Measurements from ENCODE around the gene PHC1.

DNA sequence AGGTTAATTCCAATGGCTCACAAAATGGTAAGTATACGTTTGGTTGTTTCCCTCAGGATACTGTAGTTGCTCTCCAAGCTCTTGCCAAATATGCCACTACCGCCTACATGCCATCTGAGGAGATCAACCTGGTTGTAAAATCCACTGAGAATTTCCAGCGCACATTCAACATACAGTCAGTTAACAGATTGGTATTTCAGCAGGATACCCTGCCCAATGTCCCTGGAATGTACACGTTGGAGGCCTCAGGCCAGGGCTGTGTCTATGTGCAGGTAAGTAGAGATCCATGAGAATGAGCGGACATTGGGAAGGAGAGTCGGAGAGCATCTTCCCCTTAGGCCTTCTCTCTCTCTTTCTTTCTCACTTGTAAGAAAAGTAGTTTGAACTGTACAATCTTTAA, 46.5 kb upstream of the PHC1 start:
- TF ChIP-seq, protein P1, sequence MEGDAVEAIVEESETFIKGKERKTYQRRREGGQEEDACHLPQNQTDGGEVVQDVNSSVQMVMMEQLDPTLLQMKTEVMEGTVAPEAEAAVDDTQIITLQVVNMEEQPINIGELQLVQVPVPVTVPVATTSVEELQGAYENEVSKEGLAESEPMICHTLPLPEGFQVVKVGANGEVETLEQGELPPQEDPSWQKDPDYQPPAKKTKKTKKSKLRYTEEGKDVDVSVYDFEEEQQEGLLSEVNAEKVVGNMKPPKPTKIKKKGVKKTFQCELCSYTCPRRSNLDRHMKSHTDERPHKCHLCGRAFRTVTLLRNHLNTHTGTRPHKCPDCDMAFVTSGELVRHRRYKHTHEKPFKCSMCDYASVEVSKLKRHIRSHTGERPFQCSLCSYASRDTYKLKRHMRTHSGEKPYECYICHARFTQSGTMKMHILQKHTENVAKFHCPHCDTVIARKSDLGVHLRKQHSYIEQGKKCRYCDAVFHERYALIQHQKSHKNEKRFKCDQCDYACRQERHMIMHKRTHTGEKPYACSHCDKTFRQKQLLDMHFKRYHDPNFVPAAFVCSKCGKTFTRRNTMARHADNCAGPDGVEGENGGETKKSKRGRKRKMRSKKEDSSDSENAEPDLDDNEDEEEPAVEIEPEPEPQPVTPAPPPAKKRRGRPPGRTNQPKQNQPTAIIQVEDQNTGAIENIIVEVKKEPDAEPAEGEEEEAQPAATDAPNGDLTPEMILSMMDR (IDR thresholded peaks at IDR 0.05) = no peak
- no peak for TF ChIP-seq POLR2A (IDR thresholded peaks at IDR 0.05)

Data from lower leg skin (tissue), 3 donors.